ENCODE data around the gene LPCAT1. TPM values are rescaled to one million over a fixed set of nuclear protein-coding genes. Genes with fewer than 3 reads are reported as not detected.
A peak's percentile ranks its signal among the peaks of the same experiment; 100 is the strongest.
"Not testable (repeated sequence)": the region's sequence is repeated elsewhere in the genome, so short reads cannot be mapped to it uniquely, and the experiment has no call there.

Gene LPCAT1
- 10 to 100 TPM; 10.4 to 13.2 (median 12.3) TPM for total RNA-seq

GRCh38 chr5:1523793-1524480 lies at the start of gene LPCAT1:
LPCAT1 (minus strand) TSS chr5:1523960; CDS start chr5:1523844, 116 bp downstream.
- H3K4me3 ChIP-seq (ENCODE audit: low read depth, poor library complexity, severe bottlenecking): peak within 1 kb of the TSS; percentile 71
- DNase-seq (ENCODE audit: low spot score in 2 of 2): peak in 1 of 2 donors; percentile 94
- TF ChIP-seq CTCF (IDR thresholded peaks at IDR 0.05): no peak
- TF ChIP-seq POLR2A (IDR thresholded peaks at IDR 0.05): no peak
- intact Hi-C loops (cut with DNase I; ENCODE audit: low total_unique reads): no loop called here
- 7% methylated on average over 9 to 31 of the region's 85 CpGs for WGBS, 2 donors

- intact Hi-C loops (cut with DNase I; ENCODE audit: low total_unique reads); DNase-seq (ENCODE audit: low spot score in 2 of 2); H3K4me3 ChIP-seq (ENCODE audit: low read depth, poor library complexity, severe bottlenecking): not testable (repeated sequence)
- 92 to 97% methylated on average over 7 of the region's 7 CpGs for WGBS, 2 donors
Observed at GRCh38 chr5:1571875-1572274, 48.1 kb upstream of the LPCAT1 start.

- no peak for TF ChIP-seq POLR2A (IDR thresholded peaks at IDR 0.05)
- no peak for TF ChIP-seq CTCF (IDR thresholded peaks at IDR 0.05)
- 94 to 99% methylated on average over 10 of the region's 10 CpGs for WGBS, 2 donors
- no peak for DNase-seq (ENCODE audit: low spot score in 2 of 2)
- H3K4me3 ChIP-seq (ENCODE audit: low read depth, poor library complexity, severe bottlenecking): no peak overlapping the region
- intact Hi-C loops (cut with DNase I; ENCODE audit: low total_unique reads): no loop called here
Observed at GRCh38 chr5:1570975-1571374, 47.2 kb upstream of the LPCAT1 start.

- no peak for TF ChIP-seq CTCF (IDR thresholded peaks at IDR 0.05)
- no peak for TF ChIP-seq POLR2A (IDR thresholded peaks at IDR 0.05)
- no peak for DNase-seq (ENCODE audit: low spot score in 2 of 2)
- 56 to 58% methylated on average over 12 of the region's 12 CpGs for WGBS, 2 donors
- intact Hi-C loops (cut with DNase I; ENCODE audit: low total_unique reads): no loop called here
- H3K4me3 ChIP-seq (ENCODE audit: low read depth, poor library complexity, severe bottlenecking): no peak overlapping the region
Observed at GRCh38 chr5:1568201-1568979, 44.6 kb upstream of the LPCAT1 start.

GRCh38 chr5:1567527-1568200 lies 43.9 kb upstream of the LPCAT1 start:
- WGBS, 2 donors: 90 to 94% methylated on average over 16 of the region's 16 CpGs
- H3K4me3 ChIP-seq (ENCODE audit: low read depth, poor library complexity, severe bottlenecking); intact Hi-C loops (cut with DNase I; ENCODE audit: low total_unique reads); DNase-seq (ENCODE audit: low spot score in 2 of 2): not testable (repeated sequence)

GRCh38 chr5:1565737-1566734 lies 42.3 kb upstream of the LPCAT1 start:
- DNase-seq (ENCODE audit: low spot score in 2 of 2): no peak
- WGBS, 2 donors: 84 to 87% methylated on average over 22 to 25 of the region's 25 CpGs
- intact Hi-C loops (cut with DNase I; ENCODE audit: low total_unique reads): no loop called here
- no peak overlapping the region for H3K4me3 ChIP-seq (ENCODE audit: low read depth, poor library complexity, severe bottlenecking)
- TF ChIP-seq CTCF (IDR thresholded peaks at IDR 0.05): no peak
- no peak for TF ChIP-seq POLR2A (IDR thresholded peaks at IDR 0.05)

Measured in lower leg skin (tissue), 4 donors.